Body of pancreas (tissue), 4 donors: Measurements from ENCODE around the gene SKAP2.

Experiments used
- POLR2A ChIP-seq, 3 donors: fragments of 450-650 bp; IDR thresholded peaks; one replicate each; pipeline ENCODE4 v1.6.1; 2016; ENCODE audit warnings: antibody characterized with exemption in 3 of 3, mild to moderate bottlenecking in 2 of 3
- TF ChIP-seq, protein P1 (sequence below), 7 experiments: fragments of 450-650 bp in 4 of 7; fragments of 200-600 bp in 3 of 7; sonication (generic) in 3 of 7; IDR thresholded peaks; one replicate each; pipeline ENCODE4 v1.5.1; 2016 to 2019; ENCODE audit warnings: antibody characterized with exemption in 7 of 7

DNA sequence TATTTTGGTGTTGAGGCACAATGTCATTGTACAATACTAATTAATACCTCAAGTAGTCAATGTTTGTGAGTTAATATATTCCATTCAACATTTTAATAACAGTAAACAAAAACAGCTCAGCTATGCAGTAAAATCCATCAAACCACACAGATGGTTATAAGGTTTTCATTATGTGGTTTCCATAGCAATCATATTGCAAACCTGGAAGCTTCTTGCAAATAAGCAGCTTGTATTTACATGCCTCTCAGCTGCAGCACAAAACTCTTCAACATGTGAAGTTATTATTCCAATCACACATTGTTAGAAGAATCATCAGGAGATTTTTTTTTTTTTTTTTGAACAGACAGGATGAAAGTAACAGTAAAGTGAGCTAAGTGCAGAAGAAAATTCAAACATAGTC lies 170.2 kb downstream of the SKAP2 start:
- TF ChIP-seq, protein P1, sequence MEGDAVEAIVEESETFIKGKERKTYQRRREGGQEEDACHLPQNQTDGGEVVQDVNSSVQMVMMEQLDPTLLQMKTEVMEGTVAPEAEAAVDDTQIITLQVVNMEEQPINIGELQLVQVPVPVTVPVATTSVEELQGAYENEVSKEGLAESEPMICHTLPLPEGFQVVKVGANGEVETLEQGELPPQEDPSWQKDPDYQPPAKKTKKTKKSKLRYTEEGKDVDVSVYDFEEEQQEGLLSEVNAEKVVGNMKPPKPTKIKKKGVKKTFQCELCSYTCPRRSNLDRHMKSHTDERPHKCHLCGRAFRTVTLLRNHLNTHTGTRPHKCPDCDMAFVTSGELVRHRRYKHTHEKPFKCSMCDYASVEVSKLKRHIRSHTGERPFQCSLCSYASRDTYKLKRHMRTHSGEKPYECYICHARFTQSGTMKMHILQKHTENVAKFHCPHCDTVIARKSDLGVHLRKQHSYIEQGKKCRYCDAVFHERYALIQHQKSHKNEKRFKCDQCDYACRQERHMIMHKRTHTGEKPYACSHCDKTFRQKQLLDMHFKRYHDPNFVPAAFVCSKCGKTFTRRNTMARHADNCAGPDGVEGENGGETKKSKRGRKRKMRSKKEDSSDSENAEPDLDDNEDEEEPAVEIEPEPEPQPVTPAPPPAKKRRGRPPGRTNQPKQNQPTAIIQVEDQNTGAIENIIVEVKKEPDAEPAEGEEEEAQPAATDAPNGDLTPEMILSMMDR (IDR thresholded peaks at IDR 0.05), result no peak
- no peak for TF ChIP-seq POLR2A (IDR thresholded peaks at IDR 0.05)
